HepG2 (cell line): ENCODE results near the gene CGB3. TPM values are rescaled to one million over a fixed set of nuclear protein-coding genes. Genes with fewer than 3 reads are reported as not detected.

Experiments used
- ATAC-seq: fragments of 200-7000 bp; cut with Tn5 transposase; 3 replicates; pipeline ENCODE4 v1.9.1; 2020; ENCODE audit warnings: mild to moderate bottlenecking, moderate library complexity
- BruUV-seq: library from RNA; stranded (reverse); fragments of 400-500 nt; replicated peaks from 2 replicates; lab custom pipeline; 2021; lab: Mats Ljungman, UMichigan
- CTCF ChIA-PET: fragments of 300-600 bp; formaldehyde crosslinking; extraction: SDS; loops from one replicate; lab custom pipeline; 2021; ENCODE audit warnings: low total read pairs, inconsistent platforms, low intra/inter-chr PET ratio; lab: Yijun Ruan, JAX
- POLR2A ChIA-PET: fragments of 350-600 bp; sonication (Branson Sonifier 250); formaldehyde crosslinking; loops from one replicate; lab custom pipeline; 2020; ENCODE audit warnings: antibody characterized with exemption, inconsistent platforms; lab: Yijun Ruan, JAX
- DNase-seq: peaks from one replicate; pipeline ENCODE4 v3.0.0-alpha.2; 2015; ENCODE audit warnings: low spot score
- FAIRE-seq: peaks from 3 replicates; lab custom pipeline; 2011; peaks lifted over from hg19 to GRCh38; lab: Jason Lieb, UNC
- H2AFZ ChIP-seq: one replicate; pipeline ENCODE4 v1.6.1; 2011; ENCODE audit warnings: low read length, inconsistent platforms
- H3K27ac ChIP-seq: fragments of 300-600 bp; 3 replicates; pipeline ENCODE4 v1.8.0; 2011; ENCODE audit warnings: mixed run types, mild to moderate bottlenecking, mixed read lengths, low read length, inconsistent platforms; ENCODE audit not compliant: insufficient read depth; ENCODE audit errors: extremely low read length
- H3K27me3 ChIP-seq, 2 experiments: fragments of 200-600 bp in 1 of 2; 2 replicates in 1 of 2; 3 replicates in 1 of 2; pipeline versions ENCODE4 v1.6.0 to v1.8.0; 2011; ENCODE audit warnings: low read length in 2 of 2, mild to moderate bottlenecking in 2 of 2, moderate library complexity in 2 of 2, inconsistent platforms in 1 of 2; ENCODE audit not compliant: insufficient read depth in 2 of 2, control insufficient read depth in 1 of 2
- H3K36me3 ChIP-seq, 2 experiments: fragments of 200-600 bp in 1 of 2; replicated peaks in 1 of 2; 2 replicates in 1 of 2; 3 replicates in 1 of 2; pipeline versions ENCODE4 v1.5.1 to v1.8.0; 2011; ENCODE audit warnings: low read length in 2 of 2, inconsistent platforms in 1 of 2; ENCODE audit not compliant: insufficient read depth in 2 of 2, control insufficient read depth in 1 of 2
- H3K4me1 ChIP-seq: 2 replicates; pipeline ENCODE4 v1.5.1; 2012; ENCODE audit warnings: low read length, inconsistent platforms; ENCODE audit not compliant: insufficient read depth
- H3K4me2 ChIP-seq: 2 replicates; pipeline ENCODE4 v1.6.0; 2011; ENCODE audit warnings: low read depth, low read length, inconsistent platforms
- H3K4me3 ChIP-seq, 3 experiments: fragments of 200-600 bp in 1 of 3; sonication (generic), shearing (Covaris generic) in 1 of 3; replicated peaks in 1 of 3; 2 replicates each; pipeline ENCODE4 v1.5.1; 2011 to 2016; ENCODE audit warnings: low read length in 3 of 3, inconsistent platforms in 2 of 3, low read depth in 2 of 3, mild to moderate bottlenecking in 2 of 3, control low read depth in 1 of 3, mixed read lengths in 1 of 3; ENCODE audit not compliant: insufficient read depth in 1 of 3
- H3K79me2 ChIP-seq: one replicate; pipeline ENCODE4 v1.6.1; 2011; ENCODE audit warnings: low read length, inconsistent platforms; ENCODE audit not compliant: insufficient read depth
- H3K9ac ChIP-seq: 2 replicates; pipeline ENCODE4 v1.6.0; 2011; ENCODE audit warnings: mild to moderate bottlenecking, low read depth, low read length, inconsistent platforms; ENCODE audit not compliant: insufficient read depth
- H3K9me3 ChIP-seq: 2 replicates; pipeline ENCODE4 v1.5.1; 2012; ENCODE audit warnings: mild to moderate bottlenecking, low read length
- H4K20me1 ChIP-seq: 2 replicates; pipeline ENCODE4 v1.6.0; 2011; ENCODE audit warnings: inconsistent platforms, mild to moderate bottlenecking, low read length, moderate library complexity; ENCODE audit not compliant: insufficient read depth
- CBFB ChIP-seq: sonication (generic); formaldehyde crosslinking; IDR thresholded peaks from 2 replicates; pipeline ENCODE4 v1.4.0; 2020; ENCODE audit warnings: missing genetic modification reagents
- CERS6 ChIP-seq: sonication (generic); formaldehyde crosslinking; IDR thresholded peaks from 2 replicates; pipeline ENCODE4 v1.5.0; 2020; ENCODE audit warnings: missing genetic modification reagents
- ISX ChIP-seq: sonication (generic); formaldehyde crosslinking; conservative IDR thresholded peaks from 2 replicates; pipeline ENCODE4 v1.5.0; 2020; ENCODE audit warnings: missing genetic modification reagents
- JARID2 ChIP-seq: sonication (generic); formaldehyde crosslinking; IDR thresholded peaks from 2 replicates; pipeline ENCODE4 v1.8.1; 2023; ENCODE audit warnings: missing genetic modification reagents, inconsistent platforms; ENCODE audit not compliant: insufficient replicate concordance
- PRPF4 ChIP-seq: fragments of 200-400 bp; formaldehyde crosslinking; IDR thresholded peaks from 2 replicates; pipeline ENCODE4 v1.6.1; 2016; ENCODE audit warnings: low read length, low read depth; ENCODE audit not compliant: poor library complexity, severe bottlenecking
- SMYD3 ChIP-seq: sonication (generic); formaldehyde crosslinking; IDR thresholded peaks from 2 replicates; pipeline ENCODE4 v1.8.1; 2023; ENCODE audit warnings: mild to moderate bottlenecking, missing genetic modification reagents
- SUZ12 ChIP-seq: fragments of 150-350 bp; IDR thresholded peaks from 2 replicates; pipeline ENCODE4 v1.6.1; 2014; ENCODE audit warnings: low read depth, low read length
- ZNF12 ChIP-seq: sonication (generic); formaldehyde crosslinking; IDR thresholded peaks from 2 replicates; pipeline ENCODE4 v1.5.0; 2020; ENCODE audit warnings: missing genetic modification reagents
- ZNF513 ChIP-seq: sonication (generic); formaldehyde crosslinking; conservative IDR thresholded peaks from 2 replicates; pipeline ENCODE4 v1.5.0; 2020; ENCODE audit warnings: missing genetic modification reagents
- ZNF570 ChIP-seq: sonication (generic); formaldehyde crosslinking; IDR thresholded peaks from 2 replicates; pipeline ENCODE4 v1.4.0; 2020; ENCODE audit warnings: mild to moderate bottlenecking, missing genetic modification reagents, borderline replicate concordance
- WGBS: methylation state at CpG from one replicate; pipeline ENCODE4 v1.1.6; 2017; ENCODE audit warnings: low lambda C conversion rate; 5-methylcytosine and 5-hydroxymethylcytosine counted together
- in situ Hi-C: cut with HindIII; loops from 2 replicates; pipeline ENCODE4 v1.10.0; 2017; ENCODE audit warnings: low pct_unique_long_range_greater_than_20kb; ENCODE audit not compliant: extremely low pct_ligation_motif_present
- intact Hi-C: fragments of 100-400 bp; cut with micrococcal nuclease; formaldehyde crosslinking; loops from one replicate; pipeline ENCODE4 v1.10.0; 2022; ENCODE audit not compliant: unreplicated experiment
- polyA plus RNA-seq, 8 experiments: library from polyadenylated mRNA; depleted of rRNA in 3 of 8; stranded (reverse) in 7 of 8; unstranded in 1 of 8; fragments of >200 nt; fragmentation: Illumina TruSeq in 4 of 8; extraction: Trizol in 4 of 8; gene quantifications; 2 replicates each; pipeline versions ENCODE4 v1.2.1 to v1.2.3, GENCODE V29; 2011 to 2016; ENCODE audit warnings: low read depth in 4 of 8, missing spikeins in 1 of 8, mixed read lengths in 1 of 8; ENCODE audit not compliant: insufficient read depth in 1 of 8
- total RNA-seq, 5 experiments: library from RNA; depleted of rRNA; stranded (reverse); fragments of >200 nt; fragmentation: Illumina TruSeq; extraction: Trizol; gene quantifications; 2 replicates each; pipeline ENCODE4 v1.2.3, GENCODE V29; 2016; ENCODE audit warnings: low read depth in 1 of 5
- TF ChIP-seq, protein P1 (sequence below): IDR thresholded peaks from 2 replicates; pipeline ENCODE4 v1.6.1; 2016; ENCODE audit warnings: low read depth
- TF ChIP-seq, protein P2 (sequence below): sonication (generic); formaldehyde crosslinking; IDR thresholded peaks from 2 replicates; pipeline ENCODE4 v1.4.0; 2020; ENCODE audit warnings: missing genetic modification reagents
- TF ChIP-seq, protein P3 (sequence below): sonication (generic); formaldehyde crosslinking; IDR thresholded peaks from 2 replicates; pipeline ENCODE4 v1.5.1; 2020; ENCODE audit warnings: mild to moderate bottlenecking, moderate library complexity, missing genetic modification reagents

Gene CGB3
- total and polyA plus RNA-seq, 2 of the 13 experiments (the other 11 are each of a cell fraction or from before 2014, with no cell fraction given), result not detected

GRCh38 chr19:48975947-48976847, 47.9 kb downstream of the CGB3 start:
- FAIRE-seq, result no peak
- POLR2A ChIA-PET, result interaction anchor here (0.7 to 4.1 kb wide), 5 partner anchors 10 to 238 kb away, joined by 3 to 18 read pairs (median 4); partner anchors contain the start of genes GYS1 and RUVBL2
- no peak for TF ChIP-seq ZNF570 (CRISPR knock-in tag)
- TF ChIP-seq PRPF4, result no peak
- TF ChIP-seq, protein P1, sequence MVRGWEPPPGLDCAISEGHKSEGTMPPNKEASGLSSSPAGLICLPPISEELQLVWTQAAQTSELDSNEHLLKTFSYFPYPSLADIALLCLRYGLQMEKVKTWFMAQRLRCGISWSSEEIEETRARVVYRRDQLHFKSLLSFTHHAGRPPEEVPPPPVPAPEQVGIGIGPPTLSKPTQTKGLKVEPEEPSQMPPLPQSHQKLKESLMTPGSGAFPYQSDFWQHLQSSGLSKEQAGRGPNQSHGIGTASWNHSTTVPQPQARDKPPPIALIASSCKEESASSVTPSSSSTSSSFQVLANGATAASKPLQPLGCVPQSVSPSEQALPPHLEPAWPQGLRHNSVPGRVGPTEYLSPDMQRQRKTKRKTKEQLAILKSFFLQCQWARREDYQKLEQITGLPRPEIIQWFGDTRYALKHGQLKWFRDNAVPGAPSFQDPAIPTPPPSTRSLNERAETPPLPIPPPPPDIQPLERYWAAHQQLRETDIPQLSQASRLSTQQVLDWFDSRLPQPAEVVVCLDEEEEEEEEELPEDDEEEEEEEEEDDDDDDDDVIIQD (CRISPR knock-in tag), result no peak
- TF ChIP-seq, protein P2, sequence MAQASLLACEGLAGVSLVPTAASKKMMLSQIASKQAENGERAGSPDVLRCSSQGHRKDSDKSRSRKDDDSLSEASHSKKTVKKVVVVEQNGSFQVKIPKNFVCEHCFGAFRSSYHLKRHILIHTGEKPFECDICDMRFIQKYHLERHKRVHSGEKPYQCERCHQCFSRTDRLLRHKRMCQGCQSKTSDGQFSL (CRISPR knock-in tag), result no peak
- no peak for TF ChIP-seq ISX (CRISPR knock-in tag)
- TF ChIP-seq SMYD3, result no peak
- TF ChIP-seq SUZ12, result peak; percentile 40; the same call in 1 of the 2 replicates
- no peak for TF ChIP-seq CERS6
- no peak for TF ChIP-seq ZNF513 (CRISPR knock-in tag)
- TF ChIP-seq, protein P3, sequence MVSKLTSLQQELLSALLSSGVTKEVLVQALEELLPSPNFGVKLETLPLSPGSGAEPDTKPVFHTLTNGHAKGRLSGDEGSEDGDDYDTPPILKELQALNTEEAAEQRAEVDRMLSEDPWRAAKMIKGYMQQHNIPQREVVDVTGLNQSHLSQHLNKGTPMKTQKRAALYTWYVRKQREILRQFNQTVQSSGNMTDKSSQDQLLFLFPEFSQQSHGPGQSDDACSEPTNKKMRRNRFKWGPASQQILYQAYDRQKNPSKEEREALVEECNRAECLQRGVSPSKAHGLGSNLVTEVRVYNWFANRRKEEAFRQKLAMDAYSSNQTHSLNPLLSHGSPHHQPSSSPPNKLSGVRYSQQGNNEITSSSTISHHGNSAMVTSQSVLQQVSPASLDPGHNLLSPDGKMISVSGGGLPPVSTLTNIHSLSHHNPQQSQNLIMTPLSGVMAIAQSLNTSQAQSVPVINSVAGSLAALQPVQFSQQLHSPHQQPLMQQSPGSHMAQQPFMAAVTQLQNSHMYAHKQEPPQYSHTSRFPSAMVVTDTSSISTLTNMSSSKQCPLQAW, result no peak
- no peak for TF ChIP-seq JARID2 (CRISPR knock-in tag)
- no peak for TF ChIP-seq CBFB (CRISPR knock-in tag)
- TF ChIP-seq ZNF12 (CRISPR knock-in tag), result no peak

More at GRCh38 chr19:48975947-48976847, 47.9 kb downstream of the CGB3 start:
- Histone ChIP-seq H3K4me2 (no peak overlapping the region), H3K4me1 (no peaks in the 10 kb centered on the region), H3K9ac (no peak overlapping the region), H3K79me2 (no peaks in the 10 kb centered on the region), H4K20me1 (no peaks in the 10 kb centered on the region), H3K27ac (no peak overlapping the region), H3K36me3 (peaks cover 8 to 26% of the 10 kb centered on the region in 2 experiments; a peak in 4 of 5 replicates), H2AFZ (no peak overlapping the region), H3K4me3 (no peak overlapping the region), H3K27me3 (no peaks in the 10 kb centered on the region), H3K9me3 (no peaks in the 10 kb centered on the region)
- CTCF ChIA-PET, result no interaction called here
- ATAC-seq (peak; percentile 59), DNase-seq (no peak)
- WGBS, result 94% methylated on average over 13 of the region's 13 CpGs
- intact Hi-C loops, result no loop called here
- in situ Hi-C loops, result no loop called here
- no TSS peak for BruUV-seq
